Testis (tissue), 2 donors: ENCODE measurements around the gene HCRTR2.

Source experiments
- POLR2A ChIP-seq: fragments of 450-650 bp; IDR thresholded peaks from one replicate; pipeline ENCODE4 v1.6.1; 2017; ENCODE audit warnings: antibody characterized with exemption, mild to moderate bottlenecking, moderate library complexity
- TF ChIP-seq, protein P1 (sequence below), 3 experiments: fragments of 450-650 bp in 2 of 3; fragments of 200-600 bp in 1 of 3; sonication (generic) in 1 of 3; IDR thresholded peaks; one replicate each; pipeline ENCODE4 v1.5.1; 2016 to 2019; ENCODE audit warnings: antibody characterized with exemption in 3 of 3, mild to moderate bottlenecking in 2 of 3, moderate library complexity in 1 of 3

DNA sequence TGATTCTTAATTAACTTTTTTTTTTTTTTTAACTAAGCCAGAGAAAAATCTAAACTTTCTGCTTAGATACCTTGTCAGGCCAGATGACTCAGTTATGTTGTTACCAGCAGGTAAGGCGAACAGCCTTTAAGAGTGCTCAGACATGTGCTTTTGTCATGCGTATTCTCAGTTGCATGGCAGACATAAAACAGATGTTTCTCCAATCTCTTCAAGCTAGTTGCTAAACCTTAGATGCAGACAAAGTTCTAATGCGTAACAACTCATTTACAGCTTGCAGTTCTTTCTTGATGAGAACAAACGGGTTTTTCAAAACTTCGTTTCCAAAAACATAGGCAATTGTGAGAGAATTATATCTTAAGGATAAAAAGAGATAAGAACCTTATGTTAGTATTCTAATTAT lies 103.3 kb downstream of the HCRTR2 start:
- TF ChIP-seq, protein P1, sequence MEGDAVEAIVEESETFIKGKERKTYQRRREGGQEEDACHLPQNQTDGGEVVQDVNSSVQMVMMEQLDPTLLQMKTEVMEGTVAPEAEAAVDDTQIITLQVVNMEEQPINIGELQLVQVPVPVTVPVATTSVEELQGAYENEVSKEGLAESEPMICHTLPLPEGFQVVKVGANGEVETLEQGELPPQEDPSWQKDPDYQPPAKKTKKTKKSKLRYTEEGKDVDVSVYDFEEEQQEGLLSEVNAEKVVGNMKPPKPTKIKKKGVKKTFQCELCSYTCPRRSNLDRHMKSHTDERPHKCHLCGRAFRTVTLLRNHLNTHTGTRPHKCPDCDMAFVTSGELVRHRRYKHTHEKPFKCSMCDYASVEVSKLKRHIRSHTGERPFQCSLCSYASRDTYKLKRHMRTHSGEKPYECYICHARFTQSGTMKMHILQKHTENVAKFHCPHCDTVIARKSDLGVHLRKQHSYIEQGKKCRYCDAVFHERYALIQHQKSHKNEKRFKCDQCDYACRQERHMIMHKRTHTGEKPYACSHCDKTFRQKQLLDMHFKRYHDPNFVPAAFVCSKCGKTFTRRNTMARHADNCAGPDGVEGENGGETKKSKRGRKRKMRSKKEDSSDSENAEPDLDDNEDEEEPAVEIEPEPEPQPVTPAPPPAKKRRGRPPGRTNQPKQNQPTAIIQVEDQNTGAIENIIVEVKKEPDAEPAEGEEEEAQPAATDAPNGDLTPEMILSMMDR (IDR thresholded peaks at IDR 0.05): no peak
- no peak for TF ChIP-seq POLR2A
